ENCODE data around the gene SLC18A2. TPM values are rescaled to one million over a fixed set of nuclear protein-coding genes. Genes with fewer than 3 reads are reported as not detected.
"Not testable (repeated sequence)": the region's sequence is repeated elsewhere in the genome, so short reads cannot be mapped to it uniquely, and the experiment has no call there.

The SLC18A2 gene
- total RNA-seq, 1 experiment from 2014 or later: not detected

GRCh38 chr10:117294735-117295134, 53.8 kb downstream of the SLC18A2 start:
- no peak overlapping the region for H3K27ac Mint-ChIP-seq (ENCODE audit: unreplicated experiment)
- no peaks in the 10 kb centered on the region for H3K27me3 Mint-ChIP-seq (ENCODE audit: unreplicated experiment)
- no peak for DNase-seq
- TF ChIP-seq CTCF (IDR thresholded peaks at IDR 0.05; ENCODE audit: unreplicated experiment): no peak
- no peak overlapping the region for H3K4me3 Mint-ChIP-seq (ENCODE audit: low read depth, unreplicated experiment)
- no peaks in the 10 kb centered on the region for H3K36me3 Mint-ChIP-seq (ENCODE audit: insufficient read depth, unreplicated experiment)
- no peaks in the 10 kb centered on the region for H3K4me1 Mint-ChIP-seq (ENCODE audit: low read depth, unreplicated experiment)
- CTCF ChIA-PET: no interaction called here
- intact Hi-C loops (cut with micrococcal nuclease; ENCODE audit: unreplicated experiment): no loop called here
- BruUV-seq (replicated peaks): no TSS peak
- H3K9me3 Mint-ChIP-seq (ENCODE audit: low read depth, unreplicated experiment): no peaks in the 10 kb centered on the region

GRCh38 chr10:117298219-117298618, 57.3 kb downstream of the SLC18A2 start:
- Mint-ChIP-seq H3K36me3 (ENCODE audit: insufficient read depth, unreplicated experiment) (no peaks in the 10 kb centered on the region), H3K27me3 (ENCODE audit: unreplicated experiment) (no peaks in the 10 kb centered on the region), H3K27ac (ENCODE audit: unreplicated experiment) (no peak overlapping the region), H3K9me3 (ENCODE audit: low read depth, unreplicated experiment) (no peaks in the 10 kb centered on the region), H3K4me3 (ENCODE audit: low read depth, unreplicated experiment) (no peak overlapping the region), H3K4me1 (ENCODE audit: low read depth, unreplicated experiment) (no peaks in the 10 kb centered on the region)
- intact Hi-C loops (cut with micrococcal nuclease; ENCODE audit: unreplicated experiment): no loop called here
- BruUV-seq (replicated peaks): no TSS peak
- TF ChIP-seq CTCF (IDR thresholded peaks at IDR 0.05; ENCODE audit: unreplicated experiment): no peak
- no peak for DNase-seq
- CTCF ChIA-PET: no interaction called here

- no peak for TF ChIP-seq CTCF (IDR thresholded peaks at IDR 0.05; ENCODE audit: unreplicated experiment)
- H3K36me3 Mint-ChIP-seq (ENCODE audit: insufficient read depth, unreplicated experiment): no peaks in the 10 kb centered on the region
- no peaks in the 10 kb centered on the region for H3K27me3 Mint-ChIP-seq (ENCODE audit: unreplicated experiment)
- H3K27ac Mint-ChIP-seq (ENCODE audit: unreplicated experiment): no peak overlapping the region
- CTCF ChIA-PET: no interaction called here
- DNase-seq: no peak
- intact Hi-C loops (cut with micrococcal nuclease; ENCODE audit: unreplicated experiment): no loop called here
- BruUV-seq (replicated peaks): no TSS peak
- H3K4me3 Mint-ChIP-seq (ENCODE audit: low read depth, unreplicated experiment): no peak overlapping the region
- no peaks in the 10 kb centered on the region for H3K4me1 Mint-ChIP-seq (ENCODE audit: low read depth, unreplicated experiment)
- no peaks in the 10 kb centered on the region for H3K9me3 Mint-ChIP-seq (ENCODE audit: low read depth, unreplicated experiment)
These were observed 58.5 kb downstream of the SLC18A2 start for GRCh38 chr10:117299435-117299834.

GRCh38 chr10:117300671-117301070, 59.8 kb downstream of the SLC18A2 start:
- CTCF ChIA-PET: no interaction called here
- Mint-ChIP-seq H3K27ac (ENCODE audit: unreplicated experiment) (no peak overlapping the region), H3K36me3 (ENCODE audit: insufficient read depth, unreplicated experiment) (no peaks in the 10 kb centered on the region), H3K4me1 (ENCODE audit: low read depth, unreplicated experiment) (no peaks in the 10 kb centered on the region), H3K27me3 (ENCODE audit: unreplicated experiment) (no peaks in the 10 kb centered on the region), H3K4me3 (ENCODE audit: low read depth, unreplicated experiment) (no peak overlapping the region), H3K9me3 (ENCODE audit: low read depth, unreplicated experiment) (no peaks in the 10 kb centered on the region)
- intact Hi-C loops (cut with micrococcal nuclease; ENCODE audit: unreplicated experiment): no loop called here
- no TSS peak for BruUV-seq (replicated peaks)
- DNase-seq: no peak
- TF ChIP-seq CTCF (IDR thresholded peaks at IDR 0.05; ENCODE audit: unreplicated experiment): no peak

- CTCF ChIA-PET; H3K27ac Mint-ChIP-seq (ENCODE audit: unreplicated experiment); H3K27me3 Mint-ChIP-seq (ENCODE audit: unreplicated experiment); intact Hi-C loops (cut with micrococcal nuclease; ENCODE audit: unreplicated experiment); BruUV-seq (replicated peaks); H3K36me3 Mint-ChIP-seq (ENCODE audit: insufficient read depth, unreplicated experiment); H3K4me3 Mint-ChIP-seq (ENCODE audit: low read depth, unreplicated experiment); DNase-seq; H3K9me3 Mint-ChIP-seq (ENCODE audit: low read depth, unreplicated experiment); H3K4me1 Mint-ChIP-seq (ENCODE audit: low read depth, unreplicated experiment): not testable (repeated sequence)
These were observed 62.5 kb downstream of the SLC18A2 start for GRCh38 chr10:117303451-117303850.

Data from Calu3 (cell line).